H1 (cell line): ENCODE measurements around the gene FAM184B. TPM values are rescaled to one million over a fixed set of nuclear protein-coding genes. Genes with fewer than 3 reads are reported as not detected.

Source experiments
- CTCF ChIA-PET: fragments of 300-600 bp; sonication (Branson Sonifier 250); formaldehyde crosslinking; loops from one replicate; lab custom pipeline; 2021; ENCODE audit not compliant: partially characterized antibody; lab: Charles Lee
- POLR2A ChIA-PET: fragments of 300-600 bp; sonication (Branson Sonifier 250); formaldehyde crosslinking; loops from one replicate; lab custom pipeline; 2021; ENCODE audit warnings: inconsistent platforms; ENCODE audit not compliant: partially characterized antibody; lab: Charles Lee
- DNase-seq, 2 experiments: peaks; one replicate each; pipeline versions ENCODE4 v3.0.0 to v3.0.0-alpha.2; 2010 to 2022; ENCODE audit warnings: low spot score in 2 of 2, low read depth in 1 of 2, mixed read lengths in 1 of 2
- FAIRE-seq: peaks from 2 replicates; lab custom pipeline; 2011; peaks lifted over from hg19 to GRCh38; lab: Jason Lieb, UNC
- H2AFZ ChIP-seq: 2 replicates; pipeline ENCODE4 v1.8.1; 2012; ENCODE audit warnings: low read length, inconsistent platforms
- H2AK5ac ChIP-seq: 2 replicates; pipeline ENCODE4 v1.6.1; 2013; ENCODE audit warnings: low read depth, low read length
- H2BK120ac ChIP-seq: replicated peaks from 2 replicates; pipeline ENCODE3; 2013; ENCODE audit warnings: low read depth, low read length, inconsistent platforms
- H2BK12ac ChIP-seq: 2 replicates; pipeline ENCODE4 v1.6.1; 2013; ENCODE audit warnings: low read depth, low read length
- H2BK15ac ChIP-seq: 2 replicates; pipeline ENCODE4 v1.6.1; 2013; ENCODE audit warnings: low read length
- H2BK20ac ChIP-seq: 2 replicates; pipeline ENCODE4 v1.6.1; 2013; ENCODE audit warnings: low read length
- H2BK5ac ChIP-seq: 2 replicates; pipeline ENCODE4 v1.6.1; 2013; ENCODE audit warnings: low read depth, low read length
- H3K14ac ChIP-seq: 2 replicates; pipeline ENCODE4 v1.6.1; 2013; ENCODE audit warnings: inconsistent platforms; ENCODE audit not compliant: insufficient read length
- H3K18ac ChIP-seq: 2 replicates; pipeline ENCODE4 v1.6.1; 2013; ENCODE audit warnings: low read length; ENCODE audit errors: extremely low read depth
- H3K23ac ChIP-seq: 2 replicates; pipeline ENCODE4 v1.6.1; 2013; ENCODE audit warnings: inconsistent platforms; ENCODE audit not compliant: insufficient read length
- H3K23me2 ChIP-seq: 2 replicates; pipeline ENCODE4 v1.6.1; 2013; ENCODE audit warnings: low read depth, low read length
- H3K27ac ChIP-seq: 2 replicates; pipeline ENCODE4 v1.6.1; 2011; ENCODE audit warnings: low read depth, low read length, inconsistent platforms
- H3K27me3 ChIP-seq, 4 experiments: replicated peaks in 1 of 4; 1 replicate in 1 of 4; 2 replicates in 3 of 4; pipeline versions ENCODE4 v1.6.1 to v1.8.1; 2011 to 2013; ENCODE audit warnings: low read length in 3 of 4, mild to moderate bottlenecking in 3 of 4, inconsistent platforms in 2 of 4, mixed read lengths in 2 of 4, moderate library complexity in 1 of 4; ENCODE audit not compliant: control insufficient read depth in 3 of 4, insufficient read depth in 3 of 4; ENCODE audit errors: extremely low read depth in 1 of 4
- H3K36me3 ChIP-seq, 4 experiments: 2 replicates each; pipeline versions ENCODE4 v1.6.1 to v1.8.1; 2011 to 2013; ENCODE audit warnings: mild to moderate bottlenecking in 4 of 4, low read length in 3 of 4, moderate library complexity in 2 of 4, control low read depth in 1 of 4, inconsistent platforms in 1 of 4; ENCODE audit not compliant: insufficient read depth in 4 of 4, control insufficient read depth in 2 of 4
- H3K4ac ChIP-seq: replicated peaks from 2 replicates; pipeline ENCODE3; 2013; ENCODE audit warnings: low read length, low read depth, mixed read lengths, inconsistent platforms; ENCODE audit not compliant: insufficient read length
- H3K4me1 ChIP-seq, 4 experiments: replicated peaks in 1 of 4; 1 replicate in 1 of 4; 2 replicates in 3 of 4; pipeline versions ENCODE4 v1.6.1 to v1.8.1; 2011 to 2013; ENCODE audit warnings: low read length in 3 of 4, inconsistent platforms in 2 of 4, mixed read lengths in 1 of 4; ENCODE audit not compliant: insufficient read depth in 4 of 4, control insufficient read depth in 3 of 4
- H3K4me2 ChIP-seq, 2 experiments: 2 replicates each; pipeline versions ENCODE4 v1.6.1 to v1.8.1; 2011 to 2013; ENCODE audit warnings: low read depth in 2 of 2, low read length in 2 of 2, control low read depth in 1 of 2, inconsistent platforms in 1 of 2, mild to moderate bottlenecking in 1 of 2; ENCODE audit not compliant: insufficient read depth in 1 of 2
- H3K4me3 ChIP-seq, 4 experiments: fragments of 200-600, 300-600 bp in 1 of 4; sonication (generic), shearing (Covaris generic), sonication (Bioruptor Twin) in 1 of 4; 2 replicates each; pipeline versions ENCODE4 v1.5.1 to v1.8.1; 2011 to 2016; ENCODE audit warnings: low read length in 4 of 4, low read depth in 3 of 4, control low read depth in 2 of 4, inconsistent platforms in 2 of 4, mild to moderate bottlenecking in 2 of 4, mixed read lengths in 1 of 4, moderate library complexity in 1 of 4; ENCODE audit not compliant: insufficient read depth in 2 of 4; ENCODE audit errors: extremely low read depth in 1 of 4
- H3K56ac ChIP-seq: replicated peaks from 2 replicates; pipeline ENCODE3; 2013; ENCODE audit warnings: low read depth, mild to moderate bottlenecking, mixed read lengths, low read length, inconsistent platforms; ENCODE audit not compliant: insufficient read length
- H3K79me1 ChIP-seq: 2 replicates; pipeline ENCODE4 v1.6.1; 2013; ENCODE audit warnings: low read depth, low read length, control low read depth
- H3K79me2 ChIP-seq, 2 experiments: 2 replicates each; pipeline versions ENCODE4 v1.6.1 to v1.8.1; 2012 to 2013; ENCODE audit warnings: low read length in 2 of 2, mild to moderate bottlenecking in 2 of 2, inconsistent platforms in 1 of 2; ENCODE audit not compliant: insufficient read depth in 2 of 2, control insufficient read depth in 1 of 2
- H3K9ac ChIP-seq, 4 experiments: replicated peaks in 1 of 4; 1 replicate in 1 of 4; 2 replicates in 3 of 4; pipeline versions ENCODE4 v1.6.1 to v1.8.1; 2011 to 2013; ENCODE audit warnings: low read depth in 3 of 4, low read length in 3 of 4, control low read depth in 2 of 4, mild to moderate bottlenecking in 2 of 4, moderate library complexity in 2 of 4, inconsistent platforms in 1 of 4; ENCODE audit errors: extremely low read depth in 1 of 4
- H3K9me3 ChIP-seq, 2 experiments: 2 replicates each; pipeline versions ENCODE4 v1.6.1 to v1.8.1; 2012 to 2013; ENCODE audit warnings: mild to moderate bottlenecking in 2 of 2, moderate library complexity in 2 of 2, control low read depth in 1 of 2, inconsistent platforms in 1 of 2, low read depth in 1 of 2, low read length in 1 of 2, mixed read lengths in 1 of 2; ENCODE audit not compliant: insufficient read depth in 2 of 2
- H4K20me1 ChIP-seq, 2 experiments: replicated peaks in 1 of 2; 2 replicates each; pipeline versions ENCODE3 to v1.8.1; 2011 to 2013; ENCODE audit warnings: inconsistent platforms in 2 of 2, low read length in 2 of 2, mild to moderate bottlenecking in 1 of 2; ENCODE audit not compliant: insufficient read depth in 2 of 2, control insufficient read depth in 1 of 2
- H4K5ac ChIP-seq: 2 replicates; pipeline ENCODE4 v1.6.1; 2013; ENCODE audit warnings: low read length, low read depth, mixed read lengths, inconsistent platforms; ENCODE audit not compliant: insufficient read length
- H4K8ac ChIP-seq: 2 replicates; pipeline ENCODE4 v1.8.0; 2013; ENCODE audit warnings: mild to moderate bottlenecking, moderate library complexity, low read length, inconsistent platforms; ENCODE audit not compliant: insufficient read depth; ENCODE audit errors: extremely low read depth
- H4K91ac ChIP-seq: replicated peaks from 2 replicates; pipeline ENCODE3; 2013; ENCODE audit warnings: low read length, mixed read lengths, inconsistent platforms; ENCODE audit not compliant: insufficient read length
- CBX8 ChIP-seq: fragments of 300-800, 300-1000 bp; sonication (generic); IDR thresholded peaks from 2 replicates; pipeline ENCODE4 v1.7.1; 2016; ENCODE audit warnings: low read depth, low read length, borderline replicate concordance
- E2F6 ChIP-seq: IDR thresholded peaks from 2 replicates; pipeline ENCODE4 v1.6.1; 2012; ENCODE audit warnings: inconsistent platforms
- HDAC2 ChIP-seq, 2 experiments: fragments of 300-600 bp in 1 of 2; sonication (generic) in 1 of 2; IDR thresholded peaks; 2 replicates each; pipeline ENCODE4 v1.6.1; 2011 to 2012; ENCODE audit warnings: low read depth in 2 of 2, low read length in 2 of 2, mild to moderate bottlenecking in 2 of 2, moderate library complexity in 2 of 2, borderline replicate concordance in 1 of 2, inconsistent platforms in 1 of 2
- JUN ChIP-seq: IDR thresholded peaks from 2 replicates; pipeline ENCODE4 v1.6.1; 2011; ENCODE audit warnings: low read depth, mild to moderate bottlenecking, improper control_type of control experiment, low read length
- JUND ChIP-seq: IDR thresholded peaks from 2 replicates; pipeline ENCODE4 v1.6.1; 2011; ENCODE audit warnings: mild to moderate bottlenecking, improper control_type of control experiment, low read length
- KDM5A ChIP-seq: fragments of 200-600 bp; IDR thresholded peaks from 2 replicates; pipeline ENCODE4 v1.7.1; 2012; ENCODE audit warnings: mild to moderate bottlenecking, low read length, inconsistent platforms, mixed read lengths
- MAFK ChIP-seq: IDR thresholded peaks from 2 replicates; pipeline ENCODE4 v1.6.1; 2012; ENCODE audit warnings: low read depth, mild to moderate bottlenecking, improper control_type of control experiment, low read length
- POLR2AphosphoS5 ChIP-seq: IDR thresholded peaks from 2 replicates; pipeline ENCODE4 v1.6.1; 2011; ENCODE audit warnings: low read depth, low read length
- SAP30 ChIP-seq: fragments of 300-600 bp; sonication (generic); IDR thresholded peaks from 2 replicates; pipeline ENCODE4 v1.7.1; 2012; ENCODE audit warnings: low read length, moderate library complexity, mild to moderate bottlenecking, inconsistent platforms; ENCODE audit not compliant: insufficient read depth, insufficient replicate concordance
- TAF1 ChIP-seq: IDR thresholded peaks from 2 replicates; pipeline ENCODE4 v1.6.1; 2011; ENCODE audit warnings: mild to moderate bottlenecking, low read depth, low read length
- TCF12 ChIP-seq: IDR thresholded peaks from 2 replicates; pipeline ENCODE4 v1.6.1; 2011; ENCODE audit warnings: low read depth, mild to moderate bottlenecking, low read length
- USF2 ChIP-seq: IDR thresholded peaks from 2 replicates; pipeline ENCODE4 v1.6.1; 2011; ENCODE audit warnings: low read length, improper control_type of control experiment
- WGBS, 2 experiments: shearing (Covaris generic) in 1 of 2; methylation state at CpG; one replicate each; pipeline versions ENCODE4 v1.1.6 to v1.1.7; 2013 to 2015; ENCODE audit warnings: low lambda C conversion rate in 2 of 2, mixed read lengths in 2 of 2, inconsistent platforms in 1 of 2, low coverage in 1 of 2, missing lambda C conversion rate in 1 of 2; ENCODE audit not compliant: insufficient replicate concordance in 2 of 2, insufficient coverage in 1 of 2, insufficient read length in 1 of 2; ENCODE audit errors: extremely low coverage in 1 of 2, missing lambda C conversion rate in 1 of 2; 5-methylcytosine and 5-hydroxymethylcytosine counted together
- polyA plus RNA-seq, 7 experiments: library from polyadenylated mRNA; depleted of rRNA in 3 of 7; stranded (reverse) in 5 of 7; unstranded in 2 of 7; fragments of >200 nt in 5 of 7; fragments of 200-250 nt in 2 of 7; gene quantifications; 1 replicate in 5 of 7; 2 replicates in 1 of 7; 4 replicates in 1 of 7; pipeline versions ENCODE4 v1.2.1 to v1.2.3, GENCODE V29; 2011 to 2013; ENCODE audit warnings: missing spikeins in 2 of 7, mixed read lengths in 2 of 7
- total RNA-seq: library from RNA; stranded (reverse); fragmentation: NEBNext Ultra II Directional; extraction: Animal tissue kit (Norgen Biotek cat#: 25700); gene quantifications from 2 replicates; pipeline ENCODE4 v1.2.1, GENCODE V29; 2021

FAM184B gene
- total and polyA plus RNA-seq, 2 of the 8 experiments (the other 6 are each of a cell fraction or from before 2014, with no cell fraction given): 0.05 to 0.39 TPM

- no peak for DNase-seq
- no peak overlapping the region for H2AK5ac ChIP-seq
- H4K5ac ChIP-seq: no peak overlapping the region
- CTCF ChIA-PET: no interaction called here
- no peak overlapping the region for H3K4me2 ChIP-seq
- no peaks in the 10 kb centered on the region for H3K79me1 ChIP-seq
- H2AFZ ChIP-seq: peak overlapping the region; percentile 19
- H3K4me1 ChIP-seq: no peaks in the 10 kb centered on the region
- H3K23ac ChIP-seq: no peak overlapping the region
- no peak overlapping the region for H3K27ac ChIP-seq
- H3K79me2 ChIP-seq: no peaks in the 10 kb centered on the region
- H3K4ac ChIP-seq: no peak overlapping the region
- POLR2A ChIA-PET: no interaction called here
- no peak overlapping the region for H4K8ac ChIP-seq
- no peak overlapping the region for H2BK5ac ChIP-seq
- no peak overlapping the region for H2BK20ac ChIP-seq
- WGBS, 2 experiments: 88% methylated on average over 10 of the region's 10 CpGs; no CpG with 5 or more reads in 1 of the 2 experiments
- H3K14ac ChIP-seq: no peak overlapping the region
- FAIRE-seq: no peak
- H3K56ac ChIP-seq: no peak overlapping the region
- H4K91ac ChIP-seq: no peak overlapping the region
- H4K20me1 ChIP-seq: no peaks in the 10 kb centered on the region
- H3K27me3 ChIP-seq: no peaks in the 10 kb centered on the region
- no peaks in the 10 kb centered on the region for H3K23me2 ChIP-seq
- H2BK15ac ChIP-seq: no peak overlapping the region
- no peak overlapping the region for H3K9ac ChIP-seq
- H2BK12ac ChIP-seq: no peak overlapping the region
- H3K18ac ChIP-seq: no peak overlapping the region
- H2BK120ac ChIP-seq: no peak overlapping the region
- H3K36me3 ChIP-seq: no peaks in the 10 kb centered on the region
- no peaks in the 10 kb centered on the region for H3K9me3 ChIP-seq
- no peak overlapping the region for H3K4me3 ChIP-seq
- TF ChIP-seq KDM5A: no peak
- TF ChIP-seq TCF12: no peak
- TF ChIP-seq TAF1: no peak
- no peak for TF ChIP-seq USF2
- TF ChIP-seq CBX8: no peak
- no peak for TF ChIP-seq E2F6
- TF ChIP-seq MAFK: no peak
- no peak for TF ChIP-seq JUND
- TF ChIP-seq SAP30: no peak
- no peak for TF ChIP-seq JUN
- TF ChIP-seq POLR2AphosphoS5: no peak
- no peak for TF ChIP-seq HDAC2 (IDR thresholded peaks at IDR 0.05; ENCODE audit: borderline replicate concordance in 1 of 2, low read depth in 2 of 2, low read length in 2 of 2)
Observed at GRCh38 chr4:17687237-17687857, 94.1 kb downstream of the FAM184B start.
